ENCODE data around the gene S100A7. TPM values are rescaled to one million over a fixed set of nuclear protein-coding genes. Genes with fewer than 3 reads are reported as not detected.

The S100A7 gene
- total and polyA plus RNA-seq, 4 donors, result not detected

- H3K9me3 ChIP-seq (ENCODE audit: control insufficient read depth, insufficient read depth, low read length), result no peaks in the 10 kb centered on the region
- WGBS (ENCODE audit: insufficient coverage), result 66% methylated on average over 6 of the region's 6 CpGs
- H3K4me1 ChIP-seq (ENCODE audit: control insufficient read depth, insufficient read depth, low read length), result no peaks in the 10 kb centered on the region
- DNase-seq (ENCODE audit: low read depth in 4 of 6, low spot score in 6 of 6), result no peak
- no peak overlapping the region for H3K27ac ChIP-seq (ENCODE audit: low read depth, low read length)
- no peaks in the 10 kb centered on the region for H3K27me3 ChIP-seq (ENCODE audit: control insufficient read depth, insufficient read depth, low read length)
- no peak overlapping the region for H3K4me3 ChIP-seq (ENCODE audit: low read depth, low read length)
- no peaks in the 10 kb centered on the region for H3K36me3 ChIP-seq (ENCODE audit: control insufficient read depth, insufficient read depth, low read length)
These were observed 35.1 kb upstream of the S100A7 start for GRCh38 chr1:153495536-153495935.

- Histone ChIP-seq H3K9me3 (ENCODE audit: control insufficient read depth, insufficient read depth, low read length) (no peaks in the 10 kb centered on the region), H3K4me3 (ENCODE audit: low read depth, low read length) (no peak overlapping the region), H3K27me3 (ENCODE audit: control insufficient read depth, insufficient read depth, low read length) (no peaks in the 10 kb centered on the region), H3K4me1 (ENCODE audit: control insufficient read depth, insufficient read depth, low read length) (peaks cover 3% of the 10 kb centered on the region), H3K36me3 (ENCODE audit: control insufficient read depth, insufficient read depth, low read length) (no peaks in the 10 kb centered on the region), H3K27ac (ENCODE audit: low read depth, low read length) (no peak overlapping the region)
- 41% methylated on average over 6 of the region's 6 CpGs for WGBS (ENCODE audit: insufficient coverage)
- DNase-seq (ENCODE audit: low read depth in 4 of 6, low spot score in 6 of 6), result peak in 4 of 6 donors; percentile 21 to 75 (median 51)
These were observed 34.6 kb upstream of the S100A7 start for GRCh38 chr1:153494976-153495535.

DNA sequence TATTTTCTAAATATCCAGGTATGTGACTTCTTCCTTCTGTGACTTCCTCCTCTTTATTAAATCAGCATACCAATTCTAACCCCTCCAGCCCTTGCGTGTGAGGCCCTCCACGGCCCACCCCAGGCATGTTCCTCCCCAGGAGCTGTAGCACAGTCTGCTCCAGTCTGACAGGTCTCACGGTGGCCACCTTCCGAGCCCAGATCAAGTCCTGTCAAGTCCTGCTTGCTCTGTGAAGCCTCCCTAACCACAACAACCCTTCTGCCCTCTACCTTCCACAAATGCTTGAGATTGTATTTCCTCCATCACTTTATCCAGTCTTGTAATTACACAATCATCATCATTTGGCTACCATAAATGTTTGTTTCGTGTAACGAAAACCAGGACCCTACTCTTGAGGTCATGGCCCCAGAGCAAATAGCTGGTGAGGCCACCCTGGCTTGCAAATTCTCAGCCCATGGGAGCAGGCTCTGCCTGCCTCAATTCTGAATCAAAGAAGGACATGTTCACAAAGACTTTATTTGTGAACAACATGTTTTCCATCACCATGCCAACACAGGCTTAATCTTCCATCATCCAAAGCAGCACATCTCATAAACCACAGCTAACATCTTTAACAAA, 33.0 kb upstream of the S100A7 start:
- no peaks in the 10 kb centered on the region for H3K36me3 ChIP-seq (ENCODE audit: control insufficient read depth, insufficient read depth, low read length)
- 84% methylated on average over 6 of the region's 6 CpGs for WGBS (ENCODE audit: insufficient coverage)
- no peak for DNase-seq (ENCODE audit: low read depth in 4 of 6, low spot score in 6 of 6)

DNA sequence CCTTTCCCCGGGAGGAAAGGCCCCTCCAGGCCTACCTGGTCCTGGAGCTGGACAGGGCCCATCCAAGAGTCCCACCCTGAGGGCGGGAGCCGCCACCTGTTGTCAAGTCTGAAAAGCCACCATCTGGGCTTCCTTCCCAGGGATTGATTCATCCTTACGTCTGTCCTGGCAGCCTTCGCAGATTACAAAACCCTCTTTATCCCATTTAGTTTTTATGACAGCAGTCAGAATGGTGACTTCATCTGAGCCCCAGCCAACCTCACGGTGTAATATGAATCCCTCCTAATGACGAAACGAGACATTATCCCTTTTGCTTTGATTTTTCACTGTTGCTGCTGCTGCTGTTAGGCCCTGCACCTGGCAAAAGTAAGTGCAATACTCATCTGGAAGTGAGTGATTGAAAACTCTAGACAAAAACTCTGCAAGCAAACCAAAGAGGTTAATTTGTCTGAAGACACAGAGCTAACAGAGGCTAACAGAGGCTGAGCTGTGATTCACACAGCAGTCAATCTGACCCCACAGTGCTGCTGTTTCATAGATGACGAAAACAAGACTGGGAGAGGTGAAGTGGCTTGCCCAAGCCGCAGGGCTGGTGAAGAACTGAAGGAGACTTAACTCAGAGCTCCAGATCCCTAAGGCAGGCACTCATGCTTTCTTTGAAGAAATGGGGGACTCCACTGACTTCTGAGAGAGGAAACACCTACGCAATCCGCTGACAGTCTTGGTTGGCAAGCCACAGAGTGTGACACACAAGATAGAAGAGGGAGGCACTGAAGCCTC, 30.0 kb upstream of the S100A7 start:
- Histone ChIP-seq H3K4me3 (ENCODE audit: low read depth, low read length) (no peak overlapping the region), H3K27me3 (ENCODE audit: control insufficient read depth, insufficient read depth, low read length) (no peaks in the 10 kb centered on the region), H3K36me3 (ENCODE audit: control insufficient read depth, insufficient read depth, low read length) (no peaks in the 10 kb centered on the region), H3K9me3 (ENCODE audit: control insufficient read depth, insufficient read depth, low read length) (no peaks in the 10 kb centered on the region), H3K4me1 (ENCODE audit: control insufficient read depth, insufficient read depth, low read length) (peaks cover 3% of the 10 kb centered on the region), H3K27ac (ENCODE audit: low read depth, low read length) (peak overlapping the region; percentile 33)
- 38% methylated on average over 9 of the region's 12 CpGs for WGBS (ENCODE audit: insufficient coverage)
- peak in 2 of 6 donors; percentile 34 to 35 for DNase-seq (ENCODE audit: low read depth in 4 of 6, low spot score in 6 of 6)

More for the DNA sequence above, 33.0 kb upstream of the S100A7 start:
- Histone ChIP-seq H3K4me3 (ENCODE audit: low read depth, low read length) (no peak overlapping the region), H3K27me3 (ENCODE audit: control insufficient read depth, insufficient read depth, low read length) (no peaks in the 10 kb centered on the region), H3K27ac (ENCODE audit: low read depth, low read length) (no peak overlapping the region), H3K9me3 (ENCODE audit: control insufficient read depth, insufficient read depth, low read length) (no peaks in the 10 kb centered on the region), H3K4me1 (ENCODE audit: control insufficient read depth, insufficient read depth, low read length) (peaks cover 3% of the 10 kb centered on the region)

GRCh38 chr1:153488731-153489130, 28.3 kb upstream of the S100A7 start:
- Histone ChIP-seq H3K4me3 (ENCODE audit: low read depth, low read length) (no peak overlapping the region), H3K9me3 (ENCODE audit: control insufficient read depth, insufficient read depth, low read length) (no peaks in the 10 kb centered on the region), H3K27me3 (ENCODE audit: control insufficient read depth, insufficient read depth, low read length) (no peaks in the 10 kb centered on the region), H3K4me1 (ENCODE audit: control insufficient read depth, insufficient read depth, low read length) (peaks cover 3% of the 10 kb centered on the region), H3K36me3 (ENCODE audit: control insufficient read depth, insufficient read depth, low read length) (no peaks in the 10 kb centered on the region), H3K27ac (ENCODE audit: low read depth, low read length) (no peak overlapping the region)
- DNase-seq (ENCODE audit: low read depth in 4 of 6, low spot score in 6 of 6), result peak in 1 of 6 donors; percentile 48
- 94% methylated on average over 2 of the region's 4 CpGs for WGBS (ENCODE audit: insufficient coverage)

GRCh38 chr1:153487707-153488106, 27.3 kb upstream of the S100A7 start:
- no CpG with 5 or more reads among the region's 2 CpGs for WGBS (ENCODE audit: insufficient coverage)
- no peak for DNase-seq (ENCODE audit: low read depth in 4 of 6, low spot score in 6 of 6)
- Histone ChIP-seq H3K4me1 (ENCODE audit: control insufficient read depth, insufficient read depth, low read length) (peaks cover 3% of the 10 kb centered on the region), H3K27me3 (ENCODE audit: control insufficient read depth, insufficient read depth, low read length) (no peaks in the 10 kb centered on the region), H3K27ac (ENCODE audit: low read depth, low read length) (no peak overlapping the region), H3K4me3 (ENCODE audit: low read depth, low read length) (no peak overlapping the region), H3K9me3 (ENCODE audit: control insufficient read depth, insufficient read depth, low read length) (no peaks in the 10 kb centered on the region), H3K36me3 (ENCODE audit: control insufficient read depth, insufficient read depth, low read length) (no peaks in the 10 kb centered on the region)

GRCh38 chr1:153485863-153486262, 25.4 kb upstream of the S100A7 start:
- no peaks in the 10 kb centered on the region for H3K36me3 ChIP-seq (ENCODE audit: control insufficient read depth, insufficient read depth, low read length)
- no peak overlapping the region for H3K27ac ChIP-seq (ENCODE audit: low read depth, low read length)
- peak in 1 of 6 donors; percentile 48 for DNase-seq (ENCODE audit: low read depth in 4 of 6, low spot score in 6 of 6)
- no peaks in the 10 kb centered on the region for H3K9me3 ChIP-seq (ENCODE audit: control insufficient read depth, insufficient read depth, low read length)
- no peak overlapping the region for H3K4me3 ChIP-seq (ENCODE audit: low read depth, low read length)
- peaks cover 3% of the 10 kb centered on the region for H3K4me1 ChIP-seq (ENCODE audit: control insufficient read depth, insufficient read depth, low read length)
- 42% methylated on average over 2 of the region's 2 CpGs for WGBS (ENCODE audit: insufficient coverage)
- H3K27me3 ChIP-seq (ENCODE audit: control insufficient read depth, insufficient read depth, low read length), result no peaks in the 10 kb centered on the region

- Histone ChIP-seq H3K27ac (ENCODE audit: low read depth, low read length) (no peak overlapping the region), H3K27me3 (ENCODE audit: control insufficient read depth, insufficient read depth, low read length) (no peaks in the 10 kb centered on the region), H3K4me1 (ENCODE audit: control insufficient read depth, insufficient read depth, low read length) (no peaks in the 10 kb centered on the region), H3K9me3 (ENCODE audit: control insufficient read depth, insufficient read depth, low read length) (no peaks in the 10 kb centered on the region), H3K4me3 (ENCODE audit: low read depth, low read length) (no peak overlapping the region), H3K36me3 (ENCODE audit: control insufficient read depth, insufficient read depth, low read length) (no peaks in the 10 kb centered on the region)
- no peak for DNase-seq (ENCODE audit: low read depth in 4 of 6, low spot score in 6 of 6)
- WGBS (ENCODE audit: insufficient coverage), result 28% methylated on average over 3 of the region's 6 CpGs
These were observed 23.3 kb upstream of the S100A7 start for GRCh38 chr1:153483776-153484175.

GRCh38 chr1:153481124-153481523, 20.7 kb upstream of the S100A7 start:
- Histone ChIP-seq H3K27me3 (ENCODE audit: control insufficient read depth, insufficient read depth, low read length) (no peaks in the 10 kb centered on the region), H3K4me3 (ENCODE audit: low read depth, low read length) (no peak overlapping the region), H3K27ac (ENCODE audit: low read depth, low read length) (no peak overlapping the region), H3K4me1 (ENCODE audit: control insufficient read depth, insufficient read depth, low read length) (no peaks in the 10 kb centered on the region), H3K36me3 (ENCODE audit: control insufficient read depth, insufficient read depth, low read length) (no peaks in the 10 kb centered on the region), H3K9me3 (ENCODE audit: control insufficient read depth, insufficient read depth, low read length) (no peaks in the 10 kb centered on the region)
- WGBS (ENCODE audit: insufficient coverage), result 40% methylated on average over 1 of the region's 2 CpGs
- no peak for DNase-seq (ENCODE audit: low read depth in 4 of 6, low spot score in 6 of 6)
